ENCODE measurements around the gene KIF6.
"Not testable (repeated sequence)": the region's sequence is repeated elsewhere in the genome, so short reads cannot be mapped to it uniquely, and the experiment has no call there.

KIF6 gene

DNA sequence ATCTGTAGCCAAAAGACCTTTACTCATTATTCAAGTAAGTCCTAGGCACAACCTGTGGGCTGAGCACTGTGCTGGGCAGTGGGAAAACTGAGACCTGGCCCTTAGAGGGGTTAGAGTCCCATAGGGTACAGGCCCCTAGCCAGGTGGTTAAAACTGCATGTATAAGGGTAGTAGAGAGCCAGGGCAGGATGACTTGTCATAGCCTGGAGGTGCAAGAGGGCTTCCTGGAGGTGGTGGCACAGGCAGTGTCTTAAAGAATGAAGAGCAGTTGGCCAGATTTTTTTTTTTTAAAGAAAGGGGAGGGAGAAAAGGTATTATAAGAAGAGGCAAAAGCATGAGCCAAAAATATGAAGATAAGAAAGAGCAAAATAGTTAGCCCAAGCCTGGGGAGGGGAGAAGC lies 226.2 kb downstream of the KIF6 start:
- DNase-seq (ENCODE audit: low read depth in 2 of 2): no peak

DNA sequence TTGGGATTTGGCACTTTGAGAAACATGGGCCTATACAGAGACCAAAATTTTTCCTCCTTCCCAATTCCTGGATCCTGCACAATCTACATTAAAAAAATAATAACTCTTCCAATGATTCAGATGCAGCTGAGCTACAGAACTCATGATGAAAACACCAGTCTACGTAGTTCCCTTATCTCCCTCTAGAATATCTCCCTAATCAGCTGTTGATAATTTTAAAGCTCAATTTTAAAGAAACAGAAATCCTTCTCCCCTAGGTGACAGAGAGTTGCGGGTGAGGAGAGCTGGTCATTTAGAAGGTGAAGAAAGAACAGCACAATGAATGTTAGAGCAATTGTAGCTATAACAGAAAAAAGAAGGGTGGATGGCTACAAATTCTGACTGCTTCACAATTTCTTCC lies 227.1 kb downstream of the KIF6 start:
- no peak for DNase-seq (ENCODE audit: low read depth in 2 of 2)

DNA sequence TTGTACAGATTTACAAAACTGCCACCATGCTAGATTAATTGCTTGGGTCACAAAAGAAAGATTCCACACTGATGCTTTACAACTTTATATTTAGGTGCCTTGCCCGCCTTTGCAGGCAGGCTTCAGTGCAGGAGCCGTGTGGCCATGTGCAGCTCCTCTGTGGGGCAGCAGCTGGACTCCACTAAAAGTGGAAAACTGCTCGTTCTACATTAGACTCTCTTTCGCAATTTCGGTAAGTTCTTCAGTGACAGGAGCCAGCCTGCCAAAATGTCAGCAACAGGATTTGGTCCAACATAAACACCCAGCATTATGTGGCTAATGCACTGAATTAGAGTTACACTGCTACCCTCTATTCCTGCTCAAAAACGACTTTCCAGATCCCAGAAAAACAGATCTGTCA lies 228.3 kb downstream of the KIF6 start:
- DNase-seq (ENCODE audit: low read depth in 2 of 2): no peak

DNA sequence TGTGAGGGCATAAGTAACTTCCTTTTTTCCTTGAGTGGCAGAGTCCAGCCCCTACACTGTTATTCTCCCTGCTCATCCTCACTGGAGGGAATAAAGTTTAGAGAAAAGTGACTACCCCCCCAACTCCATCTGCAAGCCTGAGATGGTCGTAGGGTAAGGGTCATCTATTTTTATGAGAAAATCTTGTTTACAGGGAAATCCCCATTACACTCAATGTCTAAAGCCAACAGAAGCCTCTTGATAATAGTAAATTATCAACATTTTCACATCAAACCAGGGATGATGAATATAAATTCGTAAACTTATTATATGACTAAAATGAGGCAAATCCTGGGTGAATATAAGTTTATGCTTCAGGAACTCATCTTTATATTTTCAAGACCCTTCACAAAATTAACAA lies 228.8 kb downstream of the KIF6 start:
- DNase-seq (ENCODE audit: low read depth in 2 of 2): no peak

DNA sequence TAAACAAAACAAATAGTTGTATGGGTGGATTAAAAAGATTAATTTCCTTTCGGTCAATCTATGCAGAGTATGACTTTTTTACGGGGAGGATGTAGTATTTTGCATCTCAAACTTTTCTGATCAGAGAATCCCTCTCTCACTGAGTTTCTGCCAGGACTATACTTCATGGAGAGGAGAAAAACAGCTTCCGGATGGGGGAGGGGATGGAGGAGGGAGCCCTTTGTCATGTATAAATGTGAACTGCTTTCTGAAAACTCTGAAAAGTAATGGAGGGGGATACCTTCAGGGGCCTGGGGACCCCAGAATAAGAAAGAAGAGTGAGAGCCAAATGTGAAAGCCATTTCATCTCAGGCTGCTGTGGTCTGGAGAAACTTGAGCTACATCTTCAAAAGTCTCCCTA lies 229.6 kb downstream of the KIF6 start:
- DNase-seq (ENCODE audit: low read depth in 2 of 2): no peak

DNA sequence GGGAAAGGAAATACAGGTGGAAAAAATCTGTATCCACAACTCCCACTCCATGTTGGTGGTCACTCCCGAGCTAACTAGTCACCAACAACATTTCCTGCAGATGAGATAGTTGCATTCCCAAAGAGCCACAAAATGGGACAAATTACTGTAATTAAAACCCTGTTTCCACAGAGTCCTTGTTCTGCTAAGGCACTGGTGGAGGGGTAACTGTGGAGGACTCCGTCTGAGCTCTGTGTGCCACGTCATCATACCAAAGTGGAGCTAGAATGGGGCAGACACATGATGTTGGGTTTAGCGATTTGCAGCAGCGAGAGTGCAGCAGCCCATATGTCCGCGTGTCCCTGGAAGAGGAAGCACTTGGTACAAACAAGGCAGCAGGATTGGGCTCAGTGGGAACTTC lies 230.2 kb downstream of the KIF6 start:
- no peak for DNase-seq (ENCODE audit: low read depth in 2 of 2)

DNA sequence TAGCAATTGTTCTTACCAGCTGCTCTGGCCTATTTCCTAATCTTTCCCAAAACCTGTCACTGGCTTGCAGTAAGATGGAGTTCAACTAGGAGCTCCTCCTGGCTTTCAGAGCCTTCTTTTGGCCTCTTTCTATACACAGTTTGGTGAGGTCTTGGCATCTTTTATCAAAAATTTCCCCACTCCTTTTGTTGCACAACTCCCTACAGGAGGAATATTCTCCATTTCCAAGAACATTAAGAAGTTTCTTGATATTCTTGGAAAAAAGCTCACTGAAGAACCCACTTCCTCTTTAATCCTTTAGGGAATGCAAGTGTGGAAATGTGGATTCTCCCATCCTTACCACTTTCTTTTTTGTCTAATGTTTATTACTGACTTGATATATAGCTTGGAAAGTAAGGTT lies 231.4 kb downstream of the KIF6 start:
- DNase-seq (ENCODE audit: low read depth in 2 of 2): no peak

DNA sequence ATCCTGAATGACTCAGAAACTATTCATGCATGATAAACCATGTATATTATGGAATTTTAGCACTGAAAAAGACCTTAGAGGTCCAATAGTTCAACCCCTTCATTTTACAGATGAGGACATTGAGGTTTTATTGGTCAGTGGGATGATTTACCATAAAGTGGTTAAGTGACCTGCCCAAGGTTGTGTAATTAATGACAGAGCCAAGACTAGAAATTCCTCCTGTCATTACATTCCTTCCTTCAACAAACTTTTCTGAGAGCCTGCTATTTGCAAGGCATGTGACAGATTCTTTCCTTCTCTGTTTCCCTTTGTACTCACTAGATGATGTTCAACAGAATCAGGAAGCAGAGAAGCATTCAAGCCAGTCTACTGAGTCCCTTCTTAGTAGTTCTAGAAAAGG lies 232.0 kb downstream of the KIF6 start:
- no peak for DNase-seq (ENCODE audit: low read depth in 2 of 2)

DNA sequence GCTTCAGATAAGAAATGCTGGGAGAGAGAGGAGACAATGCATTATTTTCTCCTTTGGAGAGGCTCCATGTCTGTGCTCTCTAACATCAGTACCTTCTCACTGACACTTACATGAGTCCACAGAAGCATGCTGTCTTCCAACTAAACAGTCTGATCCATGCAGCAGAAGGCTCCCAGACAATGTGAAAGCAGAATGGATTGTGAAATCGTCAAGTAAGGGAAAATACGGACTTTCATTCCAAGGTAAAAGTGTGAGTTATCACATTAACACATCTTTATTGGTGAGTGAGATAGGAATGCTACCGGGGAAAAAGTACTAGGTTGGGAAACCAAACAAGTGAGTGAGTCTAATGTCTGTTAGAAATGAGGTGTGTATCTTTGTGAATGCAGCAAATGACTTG lies 235.1 kb downstream of the KIF6 start:
- DNase-seq (ENCODE audit: low read depth in 2 of 2): no peak

DNA sequence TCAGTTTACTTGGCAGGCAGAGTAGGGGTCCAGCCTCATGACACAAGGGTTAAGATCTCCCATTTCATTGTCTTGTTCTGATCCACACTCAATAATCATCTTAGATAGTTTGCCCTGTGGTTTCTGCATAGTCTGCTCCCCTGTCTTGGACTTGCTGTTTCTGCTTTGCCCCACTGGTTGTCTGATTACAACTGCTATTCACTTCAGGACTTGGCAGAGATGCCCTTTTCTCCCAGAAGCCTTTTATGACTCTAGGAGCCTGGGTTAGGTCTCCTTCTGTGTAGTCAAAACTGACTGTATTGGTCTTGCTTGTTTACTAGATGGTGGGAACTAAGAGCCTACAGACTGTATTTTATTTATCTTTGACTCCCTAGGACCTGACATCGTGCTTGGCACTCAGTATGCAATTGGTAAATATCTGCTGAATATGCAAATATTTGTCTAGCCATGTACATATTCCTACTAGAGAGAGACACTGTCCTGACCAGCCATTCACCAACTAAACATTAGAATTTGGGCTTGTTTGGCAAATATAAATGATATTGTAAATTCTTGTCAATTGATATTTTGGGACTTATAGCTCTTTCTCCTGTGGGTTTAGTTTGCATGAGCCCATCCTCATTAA lies 236.8 kb downstream of the KIF6 start:
- DNase-seq (ENCODE audit: low read depth in 2 of 2): no peak

DNA sequence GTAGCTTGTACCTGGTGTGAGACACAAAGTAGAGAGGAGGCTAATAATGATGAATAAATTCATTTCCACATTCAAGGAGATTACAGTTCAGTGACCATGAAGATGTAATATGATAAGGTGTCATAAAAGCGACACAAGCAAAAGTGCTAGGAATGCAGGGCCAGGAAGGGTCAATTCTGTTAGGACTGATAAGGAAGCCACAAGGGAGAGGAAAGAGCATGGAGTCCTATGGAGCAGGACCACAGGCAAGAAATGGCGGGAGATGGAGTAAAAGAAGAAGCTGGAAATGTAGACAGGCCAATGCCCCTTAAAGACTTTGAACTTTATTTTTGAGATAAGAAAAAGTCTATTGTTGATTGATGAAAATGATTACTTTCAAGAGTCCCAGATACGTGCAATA lies 240.9 kb downstream of the KIF6 start:
- DNase-seq (ENCODE audit: low read depth in 2 of 2): no peak

DNA sequence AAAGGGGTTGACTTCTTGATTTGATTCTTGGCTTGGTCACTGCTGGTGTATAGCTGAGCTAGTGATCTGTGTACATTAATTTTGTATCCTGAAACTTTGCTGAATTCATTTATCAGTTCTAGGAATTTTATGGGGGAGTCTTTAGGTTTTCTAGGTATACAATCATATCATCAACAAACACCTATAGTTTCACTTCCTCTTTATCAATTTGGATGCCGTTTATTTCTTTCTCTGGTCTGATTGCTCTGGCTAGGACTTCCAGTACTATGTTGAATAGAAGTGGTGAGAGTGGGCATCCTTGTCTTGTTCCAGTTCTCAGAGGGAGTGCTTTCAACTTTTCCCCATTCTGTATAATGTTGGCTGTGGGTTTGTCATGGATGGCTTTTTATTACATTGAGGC lies 245.4 kb downstream of the KIF6 start:
- not testable (repeated sequence) for DNase-seq (ENCODE audit: low read depth in 2 of 2)

DNA sequence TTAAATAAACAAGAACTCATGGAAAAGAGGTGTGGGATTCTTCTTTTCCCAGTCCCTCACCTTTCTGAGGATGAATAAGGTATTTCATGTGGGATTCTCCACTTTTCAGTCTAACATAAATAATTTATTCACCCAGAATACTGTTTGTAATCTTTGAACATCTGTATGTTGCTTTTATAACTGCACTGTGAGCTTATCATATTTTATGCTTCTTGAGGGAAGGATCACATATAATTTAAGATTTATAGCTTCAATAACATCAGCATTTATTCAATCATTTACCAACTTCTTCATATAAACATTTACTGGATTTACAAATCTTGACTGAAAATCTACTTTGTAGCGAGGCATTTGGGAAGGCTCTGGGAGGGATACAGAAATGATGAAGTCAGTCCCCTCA lies 248.5 kb downstream of the KIF6 start:
- no peak for DNase-seq (ENCODE audit: low read depth in 2 of 2)

DNA sequence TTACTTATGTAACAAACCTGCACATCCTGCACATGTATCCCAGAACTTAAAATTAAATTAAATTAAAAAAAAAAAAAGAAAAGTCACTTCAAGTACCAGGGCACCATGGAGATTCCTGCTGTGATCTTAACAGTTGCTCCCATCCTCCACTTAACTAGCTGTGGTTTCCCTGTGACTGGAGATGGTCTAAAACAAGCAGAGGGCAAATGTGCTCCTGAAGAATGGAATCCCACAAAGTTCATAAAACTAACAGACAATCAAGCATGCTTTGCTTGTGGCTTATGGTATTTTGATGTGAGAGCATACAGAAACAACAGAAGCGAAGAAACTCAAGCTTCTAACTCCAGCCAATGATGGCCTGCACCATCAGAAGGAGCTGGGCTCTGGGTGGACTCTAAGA lies 249.1 kb downstream of the KIF6 start:
- DNase-seq (ENCODE audit: low read depth in 2 of 2): no peak

DNA sequence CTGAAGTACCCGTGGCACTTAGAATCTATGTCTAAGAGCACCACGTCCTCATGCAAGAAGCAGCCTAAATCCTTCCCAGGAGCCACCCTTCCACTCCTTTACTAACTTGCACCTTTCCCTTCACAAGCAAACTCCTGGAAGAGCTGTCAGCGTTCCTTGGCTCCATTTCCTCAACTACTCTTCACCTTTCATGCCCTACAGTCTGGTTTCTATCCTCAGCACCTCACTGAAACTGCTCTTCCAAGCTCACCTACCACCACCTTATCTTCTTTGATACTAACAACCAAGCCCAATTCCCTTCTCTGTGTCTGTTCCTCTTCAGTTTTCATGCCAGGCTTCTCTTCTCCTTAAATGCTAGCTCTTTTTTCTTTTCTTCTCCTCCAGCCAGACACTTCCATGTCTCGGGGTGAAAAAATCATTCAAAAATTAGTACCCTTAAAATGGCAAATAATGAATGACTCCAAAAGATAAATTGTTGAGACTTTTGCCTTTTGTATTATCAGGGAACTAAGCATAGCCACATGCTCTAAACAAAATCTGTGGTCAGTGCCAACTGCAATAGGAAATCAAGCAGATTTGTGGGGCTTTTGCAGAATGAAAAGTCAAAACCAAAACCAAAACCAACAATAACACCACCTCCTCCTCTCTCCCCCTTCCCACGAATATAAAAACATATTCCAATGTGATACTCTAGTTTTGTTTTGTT lies 253.1 kb downstream of the KIF6 start:
- no peak for DNase-seq (ENCODE audit: low read depth in 2 of 2)

DNA sequence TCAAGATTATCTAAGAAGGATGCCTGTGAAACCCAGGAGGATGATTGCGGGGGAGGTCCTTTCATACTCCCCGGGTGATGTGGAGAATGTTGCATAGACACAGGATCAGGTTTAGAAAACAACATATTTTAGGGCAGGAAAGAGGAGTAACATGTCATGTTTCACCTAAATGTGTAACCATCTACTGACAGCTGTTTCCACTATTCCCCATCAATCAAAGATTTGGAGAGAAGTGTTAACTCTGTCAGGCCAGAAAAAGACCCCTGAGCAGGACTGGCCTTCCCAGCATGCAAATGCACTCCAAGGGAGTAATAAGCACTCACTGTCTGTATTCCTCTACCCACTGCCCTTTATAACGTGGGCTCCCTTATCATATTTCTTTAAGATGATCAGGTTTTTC lies 254.7 kb downstream of the KIF6 start:
- DNase-seq (ENCODE audit: low read depth in 2 of 2): no peak

DNA sequence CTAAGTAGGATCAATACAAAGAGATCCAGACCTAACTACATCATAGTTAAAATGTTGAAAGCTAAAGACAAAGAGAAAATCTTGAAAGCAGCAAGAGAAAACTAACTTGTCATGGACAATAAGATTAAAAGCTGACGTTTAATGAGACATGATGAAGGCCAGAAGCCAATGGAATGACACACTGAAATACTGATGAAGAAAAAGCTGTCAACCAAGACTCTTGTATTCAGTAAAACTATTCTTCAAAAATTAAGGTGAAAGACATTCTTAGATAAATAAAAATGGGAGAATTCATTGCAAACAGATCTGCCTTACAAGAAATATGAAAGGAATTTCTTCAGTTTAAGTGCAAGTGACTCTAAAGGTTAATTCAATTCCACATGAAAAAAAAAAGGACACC lies 256.8 kb downstream of the KIF6 start:
- DNase-seq (ENCODE audit: low read depth in 2 of 2): no peak

DNA sequence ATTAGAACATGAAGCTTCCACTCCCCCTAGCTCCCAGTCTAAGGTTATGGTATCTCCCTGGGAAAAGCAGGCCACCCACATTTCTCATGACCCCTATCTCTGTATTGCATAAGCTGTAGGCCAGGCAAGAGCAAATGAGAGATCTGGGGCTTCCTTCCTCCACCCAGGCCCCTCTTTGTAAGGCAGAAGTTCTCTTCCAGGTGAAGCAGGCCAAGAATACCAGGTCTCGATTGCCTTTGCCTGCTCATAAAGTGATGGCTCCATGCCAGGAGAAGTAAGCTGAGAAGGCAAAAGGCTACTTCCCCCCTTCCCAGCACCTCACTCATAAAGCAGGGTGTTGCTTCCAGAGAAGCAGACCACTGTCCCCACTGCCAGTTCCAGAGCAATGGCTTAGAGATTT lies 258.6 kb downstream of the KIF6 start:
- DNase-seq (ENCODE audit: low read depth in 2 of 2): no peak

DNA sequence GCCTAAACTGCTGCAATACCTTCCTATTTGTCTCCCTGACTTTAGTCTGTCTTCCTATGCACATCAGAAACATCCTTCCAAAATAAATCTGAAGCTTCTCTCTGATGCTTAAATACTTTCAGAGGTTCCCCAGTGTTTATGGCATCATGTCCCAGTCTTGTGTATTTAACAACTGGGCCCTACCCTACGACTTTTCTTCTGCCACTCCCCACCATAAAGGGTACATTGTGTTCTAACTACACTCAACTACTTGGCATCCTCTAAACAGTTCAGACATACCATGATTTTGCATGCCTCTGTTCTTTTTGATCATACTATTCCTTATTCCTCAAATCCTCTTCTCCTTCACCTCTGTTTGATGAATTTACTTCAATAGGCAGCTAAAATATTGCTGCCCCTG lies 259.7 kb downstream of the KIF6 start:
- DNase-seq (ENCODE audit: low read depth in 2 of 2): no peak

DNA sequence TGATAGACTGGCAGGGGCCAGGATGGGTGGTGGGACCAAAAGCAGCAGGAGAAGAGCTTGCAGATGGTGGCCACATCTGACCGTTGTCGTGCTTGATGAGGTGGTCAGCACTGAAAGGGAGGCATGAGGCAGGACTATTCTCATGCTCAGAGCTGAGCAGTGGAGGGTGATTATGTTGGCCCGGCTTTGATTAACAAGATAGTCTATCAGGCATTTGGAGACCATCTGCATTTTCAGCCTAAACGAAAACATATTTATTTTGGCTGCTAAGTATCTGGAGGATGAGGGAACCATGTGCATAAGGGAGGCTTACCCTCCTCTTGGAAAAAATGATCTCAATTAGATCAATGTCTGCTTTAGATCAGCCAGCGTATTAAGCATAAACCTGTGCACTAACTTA lies 261.1 kb downstream of the KIF6 start:
- no peak for DNase-seq (ENCODE audit: low read depth in 2 of 2)

DNA sequence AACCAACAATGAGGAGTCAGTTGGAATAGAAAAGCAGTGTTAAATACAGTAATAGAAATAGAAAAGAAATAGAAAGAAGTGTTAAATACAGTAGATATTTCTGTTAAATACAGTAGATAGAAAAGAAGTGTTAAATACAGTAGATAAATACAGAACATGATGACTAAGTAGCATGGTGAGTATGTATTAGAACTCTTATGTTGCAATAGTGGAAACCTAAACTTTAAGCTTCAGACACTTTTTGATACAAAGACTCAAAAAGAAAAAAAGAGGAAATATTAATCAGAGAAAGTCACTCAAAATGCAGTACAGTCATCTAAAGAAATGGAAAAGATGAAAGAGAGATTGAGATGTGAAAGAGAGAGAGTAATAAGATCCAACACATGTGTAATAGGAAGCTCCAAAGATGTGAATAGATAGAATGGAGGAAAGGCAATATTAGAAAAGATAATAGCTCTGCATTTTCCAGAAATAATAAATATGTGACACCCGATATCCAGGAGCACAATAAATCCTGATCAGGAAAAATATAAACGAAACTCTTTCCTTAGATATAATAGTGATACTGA lies 271.2 kb downstream of the KIF6 start:
- no peak for DNase-seq (ENCODE audit: low read depth in 2 of 2)

DNA sequence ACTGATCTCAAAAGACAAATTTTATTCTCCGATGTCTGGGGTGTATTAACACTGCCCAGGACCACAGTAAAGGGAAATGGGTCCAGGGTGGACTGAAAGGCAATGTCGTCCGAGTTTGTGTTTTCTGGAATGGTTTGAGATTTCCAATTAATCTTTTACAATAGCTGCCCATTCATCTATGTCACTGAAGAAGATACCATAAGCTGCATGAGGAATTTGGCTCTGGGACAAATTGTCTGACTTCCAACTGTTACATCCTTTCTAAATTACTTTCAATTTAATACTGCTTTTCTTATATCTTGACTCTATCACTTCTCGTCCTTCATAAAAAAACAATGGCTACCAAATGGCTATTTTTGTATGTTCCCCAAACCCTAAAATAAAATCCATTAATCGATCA lies 272.0 kb downstream of the KIF6 start:
- no peak for DNase-seq (ENCODE audit: low read depth in 2 of 2)

DNA sequence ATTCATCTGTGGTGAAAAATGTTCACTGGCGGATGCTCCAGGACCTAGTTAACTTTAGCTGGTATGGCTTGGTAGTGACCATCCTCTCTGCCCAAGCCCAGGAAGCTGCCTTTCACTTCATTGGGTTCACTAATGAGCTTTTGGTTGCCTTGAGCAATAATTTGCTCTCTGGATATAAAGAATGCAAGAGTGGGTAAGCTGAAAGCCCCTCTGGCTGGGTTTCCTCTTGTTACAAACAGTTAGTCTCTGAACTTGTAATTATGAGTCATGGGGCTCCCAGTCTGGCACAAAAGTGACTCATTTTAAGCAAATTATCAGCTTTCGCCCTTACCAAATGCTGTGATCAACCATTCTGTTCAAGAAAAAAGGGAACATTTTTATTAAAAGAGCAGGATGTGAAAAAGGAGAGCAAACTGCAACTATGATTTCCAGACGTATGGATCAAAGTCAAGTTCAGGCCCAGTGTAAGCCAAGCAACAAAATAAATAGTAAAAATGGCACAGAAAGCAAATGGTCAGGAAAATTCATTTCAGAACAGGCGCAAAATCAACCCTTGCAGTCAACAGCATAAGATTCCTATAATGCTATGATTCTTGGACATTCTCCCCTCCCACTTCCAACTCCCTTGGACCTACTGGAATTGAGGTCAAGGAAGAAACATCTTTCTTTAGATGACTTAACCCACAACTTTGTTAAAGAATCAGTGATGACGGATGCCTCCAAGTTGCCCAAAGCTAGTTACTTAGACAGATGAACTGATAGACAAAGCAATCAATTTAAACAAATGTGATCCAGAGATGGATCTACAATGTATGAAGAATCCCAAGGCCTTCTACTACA lies 272.7 kb downstream of the KIF6 start:
- no peak for DNase-seq (ENCODE audit: low read depth in 2 of 2)
